Stimulated activated CD4-positive, alpha-beta T cell treated with anti-CD3 and anti-CD28 coated beads, Interleukin-15, amount 100 ng/mL, for 1 hour (primary cell): Measurements from ENCODE around the gene GSX1.
"Not testable (repeated sequence)": the region's sequence is repeated elsewhere in the genome, so short reads cannot be mapped to it uniquely, and the experiment has no call there.

Experiments
- DNase-seq, 2 donors: peaks; one replicate each; pipeline ENCODE4 v3.0.0-alpha.2; 2020; ENCODE audit warnings: low read depth in 1 of 2, low spot score in 1 of 2

GSX1 gene

GRCh38 chr13:27792393-27793218 is at the start of gene GSX1:
Gene GSX1 (plus strand): TSS chr13:27792483. CDS start chr13:27792691, 208 bp downstream.
- DNase-seq: peak in 1 of 2 donors; percentile 29

- no peak for DNase-seq
Observed at GRCh38 chr13:27744801-27745200, 47.5 kb upstream of the GSX1 start.

GRCh38 chr13:27745301-27745700 is 47.0 kb upstream of the GSX1 start:
- DNase-seq: no peak

GRCh38 chr13:27748143-27748542 is 44.1 kb upstream of the GSX1 start:
- not testable (repeated sequence) for DNase-seq

GRCh38 chr13:27751953-27752532 is 40.2 kb upstream of the GSX1 start:
- no peak for DNase-seq

- no peak for DNase-seq
Observed at GRCh38 chr13:27765650-27766049, 26.6 kb upstream of the GSX1 start.

GRCh38 chr13:27770809-27771208 is 21.5 kb upstream of the GSX1 start:
- no peak for DNase-seq

GRCh38 chr13:27772651-27773425 is 19.4 kb upstream of the GSX1 start:
- DNase-seq: no peak

GRCh38 chr13:27774169-27774568 is 18.1 kb upstream of the GSX1 start:
- no peak for DNase-seq

- no peak for DNase-seq
Observed at GRCh38 chr13:27774651-27775050, 17.6 kb upstream of the GSX1 start.

GRCh38 chr13:27775943-27776342 is 16.3 kb upstream of the GSX1 start:
- DNase-seq: no peak

GRCh38 chr13:27782151-27782550 is 10.1 kb upstream of the GSX1 start:
- no peak for DNase-seq

- no peak for DNase-seq
Observed at GRCh38 chr13:27783111-27783510, 9.2 kb upstream of the GSX1 start.

GRCh38 chr13:27788271-27788670 is 4.0 kb upstream of the GSX1 start:
- DNase-seq: no peak

GRCh38 chr13:27789153-27789494 is 3.2 kb upstream of the GSX1 start:
- no peak for DNase-seq

GRCh38 chr13:27789495-27790303 is 2.6 kb upstream of the GSX1 start:
- no peak for DNase-seq

- DNase-seq: no peak
Observed at GRCh38 chr13:27790523-27790922, 1.8 kb upstream of the GSX1 start.

GRCh38 chr13:27791146-27791900 is 960 bp upstream of the GSX1 start:
- DNase-seq: no peak

- DNase-seq: no peak
Observed at GRCh38 chr13:27791901-27792392, 336 bp upstream of the GSX1 start.
